ENCODE results near the gene NFKB2. TPM values are rescaled to one million over a fixed set of nuclear protein-coding genes. Genes with fewer than 3 reads are reported as not detected.

NFKB2 gene
- total and polyA plus RNA-seq, 2 of the 4 experiments (the other 2 are of a cell fraction) = 16.1 to 32.3 TPM

- WGBS, 2 experiments (ENCODE audit: extremely low coverage in 2 of 2, insufficient read length in 1 of 2) = no CpG with 5 or more reads among the region's 2 CpGs
- H2AK9ac ChIP-seq (replicated peaks; ENCODE audit: low read depth, low read length, poor library complexity) = no peak overlapping the region
- no peak overlapping the region for H3K18ac ChIP-seq (ENCODE audit: low read depth, low read length)
- peaks cover 10% of the 10 kb centered on the region for H3K4me1 ChIP-seq (ENCODE audit: control insufficient read depth, insufficient read depth, low read length)
- H3K9me1 ChIP-seq (ENCODE audit: insufficient read depth, low read length) = peaks cover 11% of the 10 kb centered on the region; the same call in 1 of the 2 replicates
- no peak overlapping the region for H3K4ac ChIP-seq (ENCODE audit: low read depth, low read length)
- no TSS peak for BruUV-seq (replicated peaks)
- no peak overlapping the region for H2AFZ ChIP-seq (replicated peaks; ENCODE audit: low read length, poor library complexity)
- no peak overlapping the region for H3K9ac ChIP-seq (ENCODE audit: low read depth, low read length)
- peaks cover 0 to 4% of the 10 kb centered on the region in 2 experiments; a peak in 1 of 4 replicates for H3K79me1 ChIP-seq (ENCODE audit: low read depth in 1 of 2, low read length in 2 of 2)
- H2AK5ac ChIP-seq (ENCODE audit: low read depth, low read length) = no peak overlapping the region
- no peak overlapping the region for H4K8ac ChIP-seq (ENCODE audit: low read depth in 2 of 2, low read length in 2 of 2)
- H2BK5ac ChIP-seq (ENCODE audit: low read depth, low read length, poor library complexity, severe bottlenecking) = no peak overlapping the region
- TF ChIP-seq NFE2L2 (IDR thresholded peaks at IDR 0.05; ENCODE audit: low read depth, low read length) (no peak), FOS (IDR thresholded peaks at IDR 0.05; ENCODE audit: low read depth, low read length) (no peak), CTCF (conservative IDR thresholded peaks at IDR 0.05; ENCODE audit: low read depth, low read length) (no peak), BHLHE40 (IDR thresholded peaks at IDR 0.05; ENCODE audit: low read depth, low read length) (no peak), CHD1 (IDR thresholded peaks at IDR 0.05; ENCODE audit: low read depth, low read length) (no peak), SMC3 (IDR thresholded peaks at IDR 0.05; ENCODE audit: low read depth, low read length) (no peak), USF2 (IDR thresholded peaks at IDR 0.05; ENCODE audit: low read depth, low read length) (no peak), POLR2A (IDR thresholded peaks at IDR 0.05; ENCODE audit: low read depth, low read length) (no peak), MAZ (IDR thresholded peaks at IDR 0.05; ENCODE audit: borderline replicate concordance, low read depth, low read length) (no peak), CEBPB (IDR thresholded peaks at IDR 0.05; ENCODE audit: low read depth, low read length) (no peak), RAD21 (IDR thresholded peaks at IDR 0.05; ENCODE audit: low read length) (no peak)
- no peak overlapping the region for H2BK20ac ChIP-seq (ENCODE audit: low read depth, low read length)
- no peak overlapping the region for H3K27ac ChIP-seq (ENCODE audit: insufficient read depth, low read length)
- H3K27me3 ChIP-seq (ENCODE audit: control insufficient read depth, insufficient read depth, low read length) = peaks cover 28% of the 10 kb centered on the region
- ATAC-seq (ENCODE audit: low read depth) (no peak), DNase-seq (no peak)
- no peak overlapping the region for H3K4me2 ChIP-seq (ENCODE audit: low read depth, low read length)
- H2BK15ac ChIP-seq (ENCODE audit: low read depth, low read length) = no peak overlapping the region
- H4K91ac ChIP-seq (ENCODE audit: insufficient read depth, low read depth, low read length) = no peak overlapping the region
- peaks cover 10% of the 10 kb centered on the region for H3K36me3 ChIP-seq (ENCODE audit: control insufficient read depth, insufficient read depth, low read length)
- ChIA-PET POLR2A (ENCODE audit: unreplicated experiment) (no interaction called here), CTCF (no interaction called here)
- H3K23ac ChIP-seq (ENCODE audit: low read depth, low read length) = no peak overlapping the region
- no peak overlapping the region for H3K4me3 ChIP-seq (ENCODE audit: insufficient read depth, low read depth, low read length)
- no peak overlapping the region for H3K56ac ChIP-seq (ENCODE audit: extremely low read depth, insufficient read depth, low read length)
- H4K5ac ChIP-seq (ENCODE audit: low read depth, low read length) = no peak overlapping the region
- H3K14ac ChIP-seq (replicated peaks; ENCODE audit: low read depth, low read length) = no peak overlapping the region
- dilution Hi-C loops (cut with HindIII; ENCODE audit: low sequenced_read_pairs, unreplicated experiment) = no loop called here
- H3K9me3 ChIP-seq (ENCODE audit: control insufficient read depth, insufficient read depth, low read length) = no peaks in the 10 kb centered on the region
- H4K20me1 ChIP-seq (ENCODE audit: insufficient read depth, low read length) = peaks cover 6% of the 10 kb centered on the region
- intact Hi-C loops (cut with micrococcal nuclease) = no loop called here
- no peak overlapping the region for H2BK120ac ChIP-seq (ENCODE audit: low read depth, low read length)
- in situ Hi-C loops (cut with MboI; ENCODE audit: low sequenced_read_pairs) = no loop called here
Observed at GRCh38 chr10:102406815-102407214, 11.3 kb downstream of the NFKB2 start.

All from IMR-90 (cell line).